ENCODE measurements around the gene RAB3A.

- TF ChIP-seq, protein P1, sequence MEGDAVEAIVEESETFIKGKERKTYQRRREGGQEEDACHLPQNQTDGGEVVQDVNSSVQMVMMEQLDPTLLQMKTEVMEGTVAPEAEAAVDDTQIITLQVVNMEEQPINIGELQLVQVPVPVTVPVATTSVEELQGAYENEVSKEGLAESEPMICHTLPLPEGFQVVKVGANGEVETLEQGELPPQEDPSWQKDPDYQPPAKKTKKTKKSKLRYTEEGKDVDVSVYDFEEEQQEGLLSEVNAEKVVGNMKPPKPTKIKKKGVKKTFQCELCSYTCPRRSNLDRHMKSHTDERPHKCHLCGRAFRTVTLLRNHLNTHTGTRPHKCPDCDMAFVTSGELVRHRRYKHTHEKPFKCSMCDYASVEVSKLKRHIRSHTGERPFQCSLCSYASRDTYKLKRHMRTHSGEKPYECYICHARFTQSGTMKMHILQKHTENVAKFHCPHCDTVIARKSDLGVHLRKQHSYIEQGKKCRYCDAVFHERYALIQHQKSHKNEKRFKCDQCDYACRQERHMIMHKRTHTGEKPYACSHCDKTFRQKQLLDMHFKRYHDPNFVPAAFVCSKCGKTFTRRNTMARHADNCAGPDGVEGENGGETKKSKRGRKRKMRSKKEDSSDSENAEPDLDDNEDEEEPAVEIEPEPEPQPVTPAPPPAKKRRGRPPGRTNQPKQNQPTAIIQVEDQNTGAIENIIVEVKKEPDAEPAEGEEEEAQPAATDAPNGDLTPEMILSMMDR (IDR thresholded peaks at IDR 0.05): no peak
- no peak for TF ChIP-seq POLR2A (IDR thresholded peaks at IDR 0.05)
- TF ChIP-seq POLR2AphosphoS5 (IDR thresholded peaks at IDR 0.05; ENCODE audit: insufficient read depth in 1 of 2, low read depth in 1 of 2): no peak
These were observed 28.8 kb upstream of the RAB3A start for GRCh38 chr19:18232540-18233223.

All from vagina (tissue), 2 donors.